Endothelial cell (in vitro differentiated cells): ENCODE results near the gene ARFGAP1. TPM values are rescaled to one million over a fixed set of nuclear protein-coding genes. Genes with fewer than 3 reads are reported as not detected.

Experiments used
- DNase-seq: peaks from one replicate; pipeline ENCODE4 v3.0.0; 2021; ENCODE audit warnings: low spot score
- H3K27ac Mint-ChIP-seq: one replicate; pipeline ENCODE4 v1.8.0; 2021; ENCODE audit warnings: mixed read lengths, inconsistent platforms; ENCODE audit not compliant: unreplicated experiment
- H3K27me3 Mint-ChIP-seq: one replicate; pipeline ENCODE4 v1.8.0; 2021; ENCODE audit warnings: mild to moderate bottlenecking, moderate library complexity, mixed read lengths, inconsistent platforms; ENCODE audit not compliant: unreplicated experiment
- H3K36me3 Mint-ChIP-seq: one replicate; pipeline ENCODE4 v1.8.0; 2021; ENCODE audit warnings: mild to moderate bottlenecking, low read depth, mixed read lengths, inconsistent platforms; ENCODE audit not compliant: unreplicated experiment
- H3K4me1 Mint-ChIP-seq: one replicate; pipeline ENCODE4 v1.8.0; 2021; ENCODE audit warnings: mild to moderate bottlenecking, mixed read lengths, inconsistent platforms; ENCODE audit not compliant: unreplicated experiment
- H3K4me3 Mint-ChIP-seq: one replicate; pipeline ENCODE4 v1.8.0; 2021; ENCODE audit warnings: mild to moderate bottlenecking, mixed read lengths, inconsistent platforms; ENCODE audit not compliant: unreplicated experiment
- H3K9me3 Mint-ChIP-seq: one replicate; pipeline ENCODE4 v1.8.0; 2021; ENCODE audit warnings: mixed read lengths, inconsistent platforms; ENCODE audit not compliant: unreplicated experiment
- total RNA-seq: library from RNA; stranded (reverse); fragmentation: NEBNext Ultra II Directional; extraction: Animal tissue kit (Norgen Biotek cat#: 25700); gene quantifications from one replicate; pipeline ENCODE4 v1.2.1, GENCODE V29; 2021; ENCODE audit not compliant: unreplicated experiment
- TF ChIP-seq, protein P1 (sequence below): fragments of 200-600 bp; sonication (generic); IDR thresholded peaks from one replicate; pipeline ENCODE4 v1.5.0; 2021; ENCODE audit warnings: antibody characterized with exemption; ENCODE audit not compliant: unreplicated experiment

ARFGAP1 gene
- total RNA-seq, 1 donor from 2014 or later: 106 TPM

DNA sequence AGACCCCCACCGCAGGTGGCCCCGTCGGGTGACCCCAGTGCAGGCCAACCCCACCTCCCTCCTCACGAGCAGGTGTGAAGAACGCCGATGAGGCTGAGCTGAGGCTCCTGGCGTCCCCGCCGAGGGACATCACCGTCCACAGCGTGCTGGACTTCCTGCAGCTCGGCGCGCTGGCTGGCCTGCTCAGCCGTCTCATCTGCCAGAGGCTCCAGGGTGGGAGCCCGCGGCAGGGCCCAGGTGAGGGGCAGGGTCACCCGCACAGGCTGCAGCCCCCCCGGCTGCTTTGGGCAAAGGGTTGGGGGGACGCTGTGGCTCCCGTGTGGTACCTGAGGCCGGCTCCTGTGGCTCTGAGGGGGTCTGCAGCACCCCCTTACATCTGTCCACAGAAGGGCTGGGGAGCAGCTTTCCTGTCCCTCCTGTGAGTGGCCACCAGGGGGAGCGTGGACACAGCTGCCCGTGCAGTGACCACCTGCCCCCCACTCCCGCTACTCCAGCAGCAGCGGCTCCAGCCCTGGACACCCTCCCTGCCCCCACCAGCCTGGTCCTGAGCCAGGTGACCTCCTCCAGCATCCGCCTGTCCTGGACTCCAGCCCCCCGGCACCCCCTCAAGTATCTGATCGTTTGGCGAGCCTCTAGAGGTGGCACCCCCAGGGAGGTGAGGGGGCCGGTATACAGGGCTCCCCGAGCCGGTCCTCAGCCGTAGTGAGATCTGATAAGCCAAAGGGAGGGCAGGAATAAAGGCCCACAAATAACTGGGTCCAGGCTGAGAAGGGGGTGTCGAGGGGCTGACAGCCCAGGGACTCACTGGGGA lies 36.9 kb downstream of the ARFGAP1 start:
- Mint-ChIP-seq H3K9me3 (no peaks in the 10 kb centered on the region), H3K4me1 (no peaks in the 10 kb centered on the region), H3K27me3 (peaks cover 9% of the 10 kb centered on the region), H3K36me3 (no peaks in the 10 kb centered on the region), H3K4me3 (no peak overlapping the region), H3K27ac (no peak overlapping the region)
- peak; percentile 63 for DNase-seq
- TF ChIP-seq, protein P1, sequence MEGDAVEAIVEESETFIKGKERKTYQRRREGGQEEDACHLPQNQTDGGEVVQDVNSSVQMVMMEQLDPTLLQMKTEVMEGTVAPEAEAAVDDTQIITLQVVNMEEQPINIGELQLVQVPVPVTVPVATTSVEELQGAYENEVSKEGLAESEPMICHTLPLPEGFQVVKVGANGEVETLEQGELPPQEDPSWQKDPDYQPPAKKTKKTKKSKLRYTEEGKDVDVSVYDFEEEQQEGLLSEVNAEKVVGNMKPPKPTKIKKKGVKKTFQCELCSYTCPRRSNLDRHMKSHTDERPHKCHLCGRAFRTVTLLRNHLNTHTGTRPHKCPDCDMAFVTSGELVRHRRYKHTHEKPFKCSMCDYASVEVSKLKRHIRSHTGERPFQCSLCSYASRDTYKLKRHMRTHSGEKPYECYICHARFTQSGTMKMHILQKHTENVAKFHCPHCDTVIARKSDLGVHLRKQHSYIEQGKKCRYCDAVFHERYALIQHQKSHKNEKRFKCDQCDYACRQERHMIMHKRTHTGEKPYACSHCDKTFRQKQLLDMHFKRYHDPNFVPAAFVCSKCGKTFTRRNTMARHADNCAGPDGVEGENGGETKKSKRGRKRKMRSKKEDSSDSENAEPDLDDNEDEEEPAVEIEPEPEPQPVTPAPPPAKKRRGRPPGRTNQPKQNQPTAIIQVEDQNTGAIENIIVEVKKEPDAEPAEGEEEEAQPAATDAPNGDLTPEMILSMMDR: peak; percentile 92

DNA sequence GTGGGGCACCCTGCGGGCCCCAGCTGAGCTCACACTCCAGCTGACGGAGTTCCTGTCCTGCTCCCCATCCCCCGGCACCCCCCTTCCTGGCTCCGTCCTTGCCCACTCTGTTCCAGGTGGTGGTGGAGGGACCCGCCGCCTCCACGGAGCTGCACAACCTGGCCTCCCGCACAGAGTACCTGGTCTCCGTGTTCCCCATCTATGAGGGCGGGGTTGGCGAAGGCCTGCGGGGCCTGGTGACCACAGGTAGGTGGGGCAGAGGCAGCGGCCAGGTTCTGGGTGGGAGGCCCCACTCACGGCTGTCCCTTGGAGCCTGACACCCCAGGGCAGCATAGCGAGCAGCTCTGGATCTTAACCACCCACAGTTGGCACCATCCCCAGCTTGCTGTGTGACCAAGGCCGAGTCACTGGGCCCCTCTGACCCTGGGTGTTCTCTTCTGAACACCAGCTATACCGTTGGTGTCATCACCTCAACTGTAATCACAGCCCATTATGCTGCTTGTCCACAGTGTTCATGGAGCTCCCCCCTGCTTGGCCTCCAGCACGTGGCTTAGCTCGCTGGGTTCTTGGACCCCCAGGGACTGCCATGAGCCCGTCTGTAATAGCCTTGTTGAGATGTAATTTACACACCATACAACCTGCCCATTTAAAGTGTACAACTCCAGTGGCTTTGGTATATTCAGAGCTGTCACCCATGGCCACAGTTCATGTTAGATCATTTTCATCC lies 37.8 kb downstream of the ARFGAP1 start:
- Mint-ChIP-seq H3K4me1 (no peaks in the 10 kb centered on the region), H3K27ac (peak overlapping the region; percentile 24), H3K4me3 (no peak overlapping the region), H3K27me3 (peaks cover 3% of the 10 kb centered on the region), H3K9me3 (no peaks in the 10 kb centered on the region), H3K36me3 (no peaks in the 10 kb centered on the region)
- TF ChIP-seq, protein P1: no peak
- no peak for DNase-seq

GRCh38 chr20:63311186-63311832 lies 38.7 kb downstream of the ARFGAP1 start:
- no peaks in the 10 kb centered on the region for H3K9me3 Mint-ChIP-seq
- no peak overlapping the region for H3K4me3 Mint-ChIP-seq
- TF ChIP-seq, protein P1: no peak
- no peak for DNase-seq
- peaks cover 3% of the 10 kb centered on the region for H3K27me3 Mint-ChIP-seq
- peak overlapping the region; percentile 24 for H3K27ac Mint-ChIP-seq
- H3K4me1 Mint-ChIP-seq: no peaks in the 10 kb centered on the region
- no peaks in the 10 kb centered on the region for H3K36me3 Mint-ChIP-seq

DNA sequence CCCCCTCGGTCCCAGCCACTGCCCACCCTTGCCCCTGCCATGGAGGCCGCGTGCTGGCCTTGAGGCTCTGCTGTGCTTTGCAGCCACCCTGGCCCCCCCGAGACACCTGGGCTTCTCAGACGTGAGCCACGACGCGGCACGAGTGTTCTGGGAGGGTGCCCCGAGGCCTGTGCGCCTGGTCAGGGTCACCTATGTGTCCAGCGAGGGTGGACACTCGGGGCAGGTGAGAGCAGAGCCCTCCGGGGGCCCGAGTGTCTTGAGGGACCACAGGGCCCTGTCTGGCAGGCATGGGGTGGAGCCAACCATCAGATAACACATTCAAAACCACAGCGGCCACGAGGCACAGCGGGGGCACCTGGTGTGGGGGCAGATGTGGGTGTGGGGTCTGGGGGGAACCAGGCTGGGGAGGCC lies 39.2 kb downstream of the ARFGAP1 start:
- H3K4me1 Mint-ChIP-seq: no peaks in the 10 kb centered on the region
- H3K27me3 Mint-ChIP-seq: peaks cover 3% of the 10 kb centered on the region

More for the DNA sequence above, 39.2 kb downstream of the ARFGAP1 start:
- Mint-ChIP-seq H3K36me3 (no peaks in the 10 kb centered on the region), H3K9me3 (no peaks in the 10 kb centered on the region), H3K27ac (no peak overlapping the region), H3K4me3 (no peak overlapping the region)
- no peak for DNase-seq
- TF ChIP-seq, protein P1: no peak
